PC-3 (cell line): ENCODE results near the gene SANBR. TPM values are rescaled to one million over a fixed set of nuclear protein-coding genes. Genes with fewer than 3 reads are reported as not detected.

ENCODE experiments used
- ATAC-seq: fragments of 200-7000 bp; cut with Tn5 transposase; 2 replicates; pipeline ENCODE4 v1.9.1; 2020; ENCODE audit warnings: mild to moderate bottlenecking, moderate library complexity
- BruUV-seq: library from RNA; stranded (reverse); fragments of 400-500 nt; replicated peaks from 2 replicates; lab custom pipeline; 2021; lab: Mats Ljungman, UMichigan
- CTCF ChIA-PET: fragments of 300-600 bp; sonication (Branson Sonifier 250); formaldehyde crosslinking; loops from one replicate; lab custom pipeline; 2022; ENCODE audit warnings: antibody characterized with exemption; lab: Charles Lee
- POLR2A ChIA-PET: fragments of 300-600 bp; sonication (Branson Sonifier 250); formaldehyde crosslinking; loops from one replicate; lab custom pipeline; 2022; ENCODE audit warnings: antibody characterized with exemption; ENCODE audit not compliant: unreplicated experiment; lab: Charles Lee
- DNase-seq: peaks from one replicate; pipeline ENCODE4 v3.0.0-alpha.2; 2015
- H2AFZ ChIP-seq: fragments of 300-600 bp; sonication (generic); 2 replicates; pipeline ENCODE4 v1.6.0; 2016; ENCODE audit warnings: antibody characterized with exemption, low read length
- H3F3A ChIP-seq: fragments of 300-600 bp; sonication (generic); one replicate; pipeline ENCODE4 v1.6.0; 2017; ENCODE audit warnings: antibody characterized with exemption, low read length, control low read depth, mild to moderate bottlenecking; ENCODE audit not compliant: unreplicated experiment
- H3K27ac ChIP-seq: fragments of 300-600 bp; sonication (generic); 2 replicates; pipeline ENCODE4 v1.5.1; 2016; ENCODE audit warnings: mild to moderate bottlenecking, low read length
- H3K27me3 ChIP-seq: fragments of 300-600 bp; sonication (generic); 2 replicates; pipeline ENCODE4 v1.6.1; 2016; ENCODE audit warnings: low read length, mixed read lengths
- H3K36me3 ChIP-seq: fragments of 300-600 bp; sonication (generic); 2 replicates; pipeline ENCODE4 v1.6.1; 2016; ENCODE audit warnings: low read depth, mixed run types, low read length, mixed read lengths
- H3K4me1 ChIP-seq: fragments of 300-600 bp; sonication (generic); 2 replicates; pipeline ENCODE4 v1.5.1; 2016; ENCODE audit warnings: low read length; ENCODE audit not compliant: insufficient read depth
- H3K4me2 ChIP-seq: fragments of 300-600 bp; sonication (generic); 2 replicates; pipeline ENCODE4 v1.6.0; 2016; ENCODE audit warnings: low read length
- H3K4me3 ChIP-seq: fragments of 300-600 bp; sonication (generic); 2 replicates; pipeline ENCODE4 v1.5.1; 2016; ENCODE audit warnings: mild to moderate bottlenecking, low read length, mixed read lengths
- H3K79me2 ChIP-seq: fragments of 300-600 bp; sonication (generic); 2 replicates; pipeline ENCODE4 v1.6.1; 2017; ENCODE audit warnings: low read length, mixed read lengths
- H3K9ac ChIP-seq: fragments of 300-600 bp; sonication (generic); 2 replicates; pipeline ENCODE4 v1.6.0; 2016; ENCODE audit warnings: mild to moderate bottlenecking, low read length
- H3K9me2 ChIP-seq: fragments of 300-600 bp; sonication (generic); replicated peaks from 2 replicates; pipeline ENCODE4 v1.6.1; 2016; ENCODE audit warnings: mixed run types, low read length, mixed read lengths
- H3K9me3 ChIP-seq: fragments of 300-600 bp; sonication (generic); 2 replicates; pipeline ENCODE4 v1.6.1; 2016; ENCODE audit warnings: low read length, mixed read lengths
- H4K20me1 ChIP-seq: fragments of 300-600 bp; sonication (generic); 2 replicates; pipeline ENCODE4 v1.6.1; 2016; ENCODE audit warnings: low read length, mixed read lengths
- EZH2 ChIP-seq: fragments of 300-600 bp; sonication (generic); IDR thresholded peaks from one replicate; pipeline ENCODE4 v1.6.1; 2017; ENCODE audit warnings: antibody characterized with exemption, mild to moderate bottlenecking, low read length; ENCODE audit not compliant: unreplicated experiment
- EZH2phosphoT487 ChIP-seq: fragments of 300-600 bp; sonication (generic); IDR thresholded peaks from 2 replicates; pipeline ENCODE4 v1.6.1; 2018; ENCODE audit warnings: mild to moderate bottlenecking, antibody characterized with exemption, low read length, borderline replicate concordance
- intact Hi-C: fragments of 100-400 bp; cut with micrococcal nuclease; formaldehyde crosslinking; loops from 2 replicates; pipeline ENCODE4 v1.9.0; 2023
- total RNA-seq: library from RNA; depleted of rRNA; stranded (reverse); fragments of >200 nt; gene quantifications from 2 replicates; pipeline ENCODE4 v1.2.3, GENCODE V29; 2014
- TF ChIP-seq, protein P1 (sequence below): fragments of 300-600 bp; sonication (generic); conservative IDR thresholded peaks from 2 replicates; pipeline ENCODE4 v1.5.1; 2017; ENCODE audit warnings: antibody characterized with exemption, low read depth, mild to moderate bottlenecking, low read length

Gene SANBR
- total RNA-seq, 1 experiment from 2014 or later: 4.8 TPM

DNA sequence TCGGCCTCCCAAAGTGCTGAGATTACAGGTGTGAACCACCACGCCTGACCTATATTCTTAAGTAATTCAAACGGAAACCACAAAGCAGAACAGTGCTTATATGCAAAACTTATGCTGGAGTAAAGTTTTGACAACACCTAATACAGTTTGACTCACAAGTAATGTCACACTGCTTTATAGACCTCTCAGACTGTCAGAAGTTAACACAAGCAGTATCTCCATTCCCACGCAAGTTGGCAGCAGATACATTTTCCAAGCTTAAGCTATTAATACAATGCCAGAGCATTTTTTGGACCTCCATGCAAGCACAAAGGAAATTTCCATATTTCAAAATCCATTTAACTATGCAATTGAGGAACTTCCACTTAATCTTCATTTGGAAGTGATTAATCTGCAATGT is 21.0 kb upstream of the SANBR start:
- POLR2A ChIA-PET: no interaction called here
- no peaks in the 10 kb centered on the region for H4K20me1 ChIP-seq
- no peak overlapping the region for H3K4me3 ChIP-seq
- H3K9me2 ChIP-seq: no peaks in the 10 kb centered on the region
- no peaks in the 10 kb centered on the region for H3K9me3 ChIP-seq
- intact Hi-C loops: no loop called here
- H3K36me3 ChIP-seq: peaks cover 21% of the 10 kb centered on the region; the same call in 1 of the 2 replicates
- no TSS peak for BruUV-seq
- H2AFZ ChIP-seq: no peak overlapping the region
- no peak for DNase-seq
- ATAC-seq: no peak
- H3K79me2 ChIP-seq: no peaks in the 10 kb centered on the region
- CTCF ChIA-PET: no interaction called here
- TF ChIP-seq EZH2phosphoT487 (no peak), EZH2 (no peak)
- TF ChIP-seq, protein P1, sequence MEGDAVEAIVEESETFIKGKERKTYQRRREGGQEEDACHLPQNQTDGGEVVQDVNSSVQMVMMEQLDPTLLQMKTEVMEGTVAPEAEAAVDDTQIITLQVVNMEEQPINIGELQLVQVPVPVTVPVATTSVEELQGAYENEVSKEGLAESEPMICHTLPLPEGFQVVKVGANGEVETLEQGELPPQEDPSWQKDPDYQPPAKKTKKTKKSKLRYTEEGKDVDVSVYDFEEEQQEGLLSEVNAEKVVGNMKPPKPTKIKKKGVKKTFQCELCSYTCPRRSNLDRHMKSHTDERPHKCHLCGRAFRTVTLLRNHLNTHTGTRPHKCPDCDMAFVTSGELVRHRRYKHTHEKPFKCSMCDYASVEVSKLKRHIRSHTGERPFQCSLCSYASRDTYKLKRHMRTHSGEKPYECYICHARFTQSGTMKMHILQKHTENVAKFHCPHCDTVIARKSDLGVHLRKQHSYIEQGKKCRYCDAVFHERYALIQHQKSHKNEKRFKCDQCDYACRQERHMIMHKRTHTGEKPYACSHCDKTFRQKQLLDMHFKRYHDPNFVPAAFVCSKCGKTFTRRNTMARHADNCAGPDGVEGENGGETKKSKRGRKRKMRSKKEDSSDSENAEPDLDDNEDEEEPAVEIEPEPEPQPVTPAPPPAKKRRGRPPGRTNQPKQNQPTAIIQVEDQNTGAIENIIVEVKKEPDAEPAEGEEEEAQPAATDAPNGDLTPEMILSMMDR: no peak
- H3F3A ChIP-seq: no peaks in the 10 kb centered on the region
- H3K27me3 ChIP-seq: no peaks in the 10 kb centered on the region
- no peaks in the 10 kb centered on the region for H3K4me1 ChIP-seq
- no peak overlapping the region for H3K9ac ChIP-seq
- no peak overlapping the region for H3K4me2 ChIP-seq
- no peak overlapping the region for H3K27ac ChIP-seq

DNA sequence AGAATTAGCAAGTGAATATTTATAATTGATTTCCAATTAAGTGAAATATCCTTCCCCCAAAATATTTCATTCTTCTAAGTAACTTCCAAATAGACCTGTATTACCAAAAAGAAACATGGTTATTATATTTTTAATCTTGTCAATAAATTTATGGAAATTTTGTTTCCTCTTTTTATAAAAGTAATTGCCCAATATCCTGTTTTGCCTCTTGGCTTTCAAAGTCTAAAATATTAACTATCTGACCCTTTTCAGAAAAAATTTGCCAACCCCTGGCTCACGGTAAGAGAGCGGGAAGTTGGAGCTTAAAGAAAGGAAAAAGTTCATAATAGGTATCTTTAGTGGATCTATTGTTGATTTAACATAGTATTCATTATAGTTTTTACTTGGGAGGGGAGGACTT is 20.4 kb upstream of the SANBR start:
- no peak overlapping the region for H2AFZ ChIP-seq
- H3K9me2 ChIP-seq: no peaks in the 10 kb centered on the region
- H3K4me3 ChIP-seq: no peak overlapping the region
- intact Hi-C loops: no loop called here
- no peak overlapping the region for H3K4me2 ChIP-seq
- no peaks in the 10 kb centered on the region for H3F3A ChIP-seq
- peaks cover 21% of the 10 kb centered on the region; the same call in 1 of the 2 replicates for H3K36me3 ChIP-seq
- no peaks in the 10 kb centered on the region for H3K4me1 ChIP-seq
- POLR2A ChIA-PET: no interaction called here
- no peak overlapping the region for H3K27ac ChIP-seq
- no peak for ATAC-seq
- no peaks in the 10 kb centered on the region for H4K20me1 ChIP-seq
- H3K9me3 ChIP-seq: no peaks in the 10 kb centered on the region
- no peaks in the 10 kb centered on the region for H3K27me3 ChIP-seq
- CTCF ChIA-PET: no interaction called here
- no peak for DNase-seq
- no peaks in the 10 kb centered on the region for H3K79me2 ChIP-seq
- no TSS peak for BruUV-seq
- H3K9ac ChIP-seq: no peak overlapping the region
- TF ChIP-seq, protein P1: no peak
- TF ChIP-seq EZH2 (no peak), EZH2phosphoT487 (no peak)

DNA sequence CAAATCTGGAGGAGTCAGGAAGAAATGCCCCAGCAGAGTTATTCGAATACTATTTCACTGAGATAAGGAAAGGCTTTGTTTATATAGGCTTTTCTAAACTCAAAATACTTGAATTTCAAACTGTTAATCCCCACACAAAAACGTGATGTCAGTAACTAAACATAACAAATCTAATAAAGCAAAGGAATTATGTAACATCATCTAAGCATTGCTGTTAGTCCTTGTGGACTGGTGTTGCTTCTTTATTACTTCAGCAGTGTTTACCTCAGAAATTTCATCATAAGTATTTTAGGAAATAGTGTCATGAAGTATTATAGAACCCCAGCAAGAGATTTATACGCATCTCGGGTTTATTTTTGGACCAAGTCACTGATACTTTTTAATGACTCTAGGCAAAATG is 19.7 kb upstream of the SANBR start:
- H3K79me2 ChIP-seq: no peaks in the 10 kb centered on the region
- H4K20me1 ChIP-seq: no peaks in the 10 kb centered on the region
- H3K27me3 ChIP-seq: no peaks in the 10 kb centered on the region
- H3K4me1 ChIP-seq: no peaks in the 10 kb centered on the region
- no peak overlapping the region for H3K27ac ChIP-seq
- no peak overlapping the region for H3K4me2 ChIP-seq
- no peak overlapping the region for H3K9ac ChIP-seq
- no peak for ATAC-seq
- no peaks in the 10 kb centered on the region for H3K9me2 ChIP-seq
- H2AFZ ChIP-seq: no peak overlapping the region
- no peak overlapping the region for H3K4me3 ChIP-seq
- peaks cover 21% of the 10 kb centered on the region; the same call in 1 of the 2 replicates for H3K36me3 ChIP-seq
- POLR2A ChIA-PET: no interaction called here
- intact Hi-C loops: no loop called here
- H3K9me3 ChIP-seq: no peaks in the 10 kb centered on the region
- TF ChIP-seq EZH2 (no peak), EZH2phosphoT487 (no peak)
- TF ChIP-seq, protein P1: no peak
- no peaks in the 10 kb centered on the region for H3F3A ChIP-seq
- no peak for DNase-seq
- CTCF ChIA-PET: no interaction called here
- no TSS peak for BruUV-seq
